Neural crest cell (in vitro differentiated cells): ENCODE data around the gene DDA1. TPM values are rescaled to one million over a fixed set of nuclear protein-coding genes. Genes with fewer than 3 reads are reported as not detected.

Experiments used
- DNase-seq: peaks from one replicate; pipeline ENCODE4 v3.0.0; 2021; ENCODE audit warnings: low read depth, mixed read lengths, low spot score
- H3K27ac Mint-ChIP-seq: one replicate; pipeline ENCODE4 v1.8.0; 2021; ENCODE audit warnings: mild to moderate bottlenecking, mixed read lengths; ENCODE audit not compliant: unreplicated experiment
- H3K27me3 Mint-ChIP-seq: 2 replicates; pipeline ENCODE4 v1.8.0; 2021; ENCODE audit warnings: low read depth, mild to moderate bottlenecking, mixed read lengths
- H3K36me3 Mint-ChIP-seq: 2 replicates; pipeline ENCODE4 v1.8.0; 2021; ENCODE audit warnings: low read depth, mild to moderate bottlenecking, mixed read lengths
- H3K4me1 Mint-ChIP-seq: 2 replicates; pipeline ENCODE4 v1.8.0; 2021; ENCODE audit warnings: mixed read lengths
- H3K4me3 Mint-ChIP-seq: one replicate; pipeline ENCODE4 v1.8.0; 2021; ENCODE audit warnings: mild to moderate bottlenecking, mixed read lengths
- H3K9me3 Mint-ChIP-seq: 2 replicates; pipeline ENCODE4 v1.8.0; 2021; ENCODE audit warnings: mixed read lengths
- CTCF ChIP-seq: fragments of 200-600 bp; sonication (generic); conservative IDR thresholded peaks from 2 replicates; pipeline ENCODE4 v1.5.0; 2021; ENCODE audit warnings: antibody characterized with exemption, mild to moderate bottlenecking
- total RNA-seq: library from RNA; stranded (reverse); gene quantifications from 2 replicates; pipeline ENCODE4 v1.2.1, GENCODE V29; 2021

DDA1 gene
- total RNA-seq, 1 donor from 2014 or later, result 44.9 TPM

DNA sequence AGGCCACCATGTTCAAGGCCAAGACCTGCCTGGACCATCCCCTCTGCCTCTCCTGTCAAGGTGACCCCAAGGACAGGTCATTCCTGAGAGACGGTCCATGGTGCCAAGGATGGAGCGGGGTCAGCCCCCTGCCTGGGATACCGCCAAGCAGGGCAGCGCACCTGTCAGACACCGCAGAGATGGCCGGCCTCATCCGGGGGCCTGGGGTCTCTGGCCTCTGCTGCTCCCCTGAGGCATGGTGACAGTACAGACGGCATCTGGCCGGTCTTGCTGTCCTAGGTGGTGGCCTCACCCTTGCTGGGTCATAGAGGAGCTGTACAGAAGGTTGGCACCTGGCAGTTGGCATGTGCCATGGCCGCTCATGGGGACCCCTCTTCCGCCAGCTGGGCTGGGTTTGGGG, 11.1 kb downstream of the DDA1 start:
- H3K4me3 Mint-ChIP-seq, result no peak overlapping the region
- H3K27me3 Mint-ChIP-seq, result no peaks in the 10 kb centered on the region
- no peak overlapping the region for H3K27ac Mint-ChIP-seq
- no peak for TF ChIP-seq CTCF
- DNase-seq, result no peak
- no peaks in the 10 kb centered on the region for H3K9me3 Mint-ChIP-seq
- no peaks in the 10 kb centered on the region for H3K4me1 Mint-ChIP-seq
- no peaks in the 10 kb centered on the region for H3K36me3 Mint-ChIP-seq

- no peak overlapping the region for H3K27ac Mint-ChIP-seq
- no peaks in the 10 kb centered on the region for H3K9me3 Mint-ChIP-seq
- H3K4me1 Mint-ChIP-seq, result no peaks in the 10 kb centered on the region
- no peaks in the 10 kb centered on the region for H3K36me3 Mint-ChIP-seq
- no peak for TF ChIP-seq CTCF
- peak overlapping the region; percentile 66 for H3K4me3 Mint-ChIP-seq
- no peaks in the 10 kb centered on the region for H3K27me3 Mint-ChIP-seq
- no peak for DNase-seq
Observed at GRCh38 chr19:17321655-17322489, 12.5 kb downstream of the DDA1 start.

DNA sequence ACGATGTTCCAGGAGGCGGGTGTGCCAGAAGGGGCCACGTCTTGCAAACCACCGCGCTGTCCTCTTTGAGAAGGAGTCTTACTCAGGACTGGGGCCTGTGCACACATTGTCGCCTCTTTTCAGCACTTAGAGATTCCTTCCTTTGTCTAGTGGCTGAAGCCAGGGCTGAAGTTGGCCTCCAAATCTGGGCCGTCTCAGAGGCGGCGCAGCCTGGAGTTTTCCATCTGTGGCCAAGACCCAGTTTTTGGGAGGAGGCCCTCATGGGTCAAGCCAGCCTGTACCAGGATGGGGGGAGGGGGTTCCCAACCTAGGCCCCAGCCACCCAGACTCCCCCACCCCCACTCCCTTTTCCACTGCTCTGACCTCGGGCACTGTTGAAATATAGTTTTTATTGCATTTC, 13.5 kb downstream of the DDA1 start:
- Mint-ChIP-seq H3K36me3 (peaks cover 2% of the 10 kb centered on the region), H3K27me3 (peaks cover 4% of the 10 kb centered on the region), H3K27ac (peak overlapping the region; percentile 75), H3K4me3 (peak overlapping the region; percentile 66), H3K9me3 (no peaks in the 10 kb centered on the region), H3K4me1 (peaks cover 4% of the 10 kb centered on the region)
- TF ChIP-seq CTCF, result no peak
- no peak for DNase-seq

- Mint-ChIP-seq H3K4me1 (peaks cover 6% of the 10 kb centered on the region), H3K9me3 (no peaks in the 10 kb centered on the region), H3K36me3 (peaks cover 2% of the 10 kb centered on the region), H3K4me3 (peak overlapping the region; percentile 66), H3K27ac (no peak overlapping the region), H3K27me3 (peaks cover 5% of the 10 kb centered on the region)
- DNase-seq, result no peak
- TF ChIP-seq CTCF, result no peak
Observed at GRCh38 chr19:17323300-17323963, 14.1 kb downstream of the DDA1 start.

DNA sequence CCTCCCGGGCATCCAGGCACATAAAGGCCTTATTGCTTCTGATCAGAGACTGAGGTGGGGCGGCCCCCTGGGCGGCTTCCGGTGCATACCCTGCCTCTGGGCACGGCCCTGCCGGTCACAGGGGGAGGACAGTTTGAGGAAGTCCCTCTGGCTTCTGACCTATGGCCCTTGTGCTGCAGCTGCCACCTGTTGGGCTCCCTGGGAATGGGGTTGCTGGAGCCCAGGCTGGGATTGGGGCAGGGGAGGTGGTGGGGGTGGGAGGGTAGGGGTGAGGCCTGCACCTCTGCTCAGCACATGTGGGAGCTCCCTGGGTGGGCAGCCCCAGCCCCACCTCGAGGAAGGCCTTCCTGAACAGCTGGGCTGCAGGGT, 14.6 kb downstream of the DDA1 start:
- Mint-ChIP-seq H3K27ac (no peak overlapping the region), H3K27me3 (peaks cover 5% of the 10 kb centered on the region), H3K36me3 (peaks cover 2% of the 10 kb centered on the region), H3K4me3 (no peak overlapping the region), H3K4me1 (peaks cover 6% of the 10 kb centered on the region), H3K9me3 (no peaks in the 10 kb centered on the region)
- no peak for DNase-seq
- no peak for TF ChIP-seq CTCF
